Hematopoietic multipotent progenitor cell treated with erythropoietin and hydrocortisone succinate and interleukin-3 and kit ligand, for 17 days (in vitro differentiated cells): Measurements from ENCODE around the gene PCYT2.
"Not testable (repeated sequence)": the region's sequence is repeated elsewhere in the genome, so short reads cannot be mapped to it uniquely, and the experiment has no call there.

Experiments used
- DNase-seq: peaks from one replicate; pipeline ENCODE4 v3.0.0-alpha.2; 2015; ENCODE audit warnings: low spot score

The PCYT2 gene

GRCh38 chr17:81927152-81927652, 16.0 kb upstream of the PCYT2 start:
- DNase-seq, result no peak

GRCh38 chr17:81926451-81927151, 15.4 kb upstream of the PCYT2 start:
- peak; percentile 87 for DNase-seq

- DNase-seq, result no peak
Observed at GRCh38 chr17:81925860-81926450, 14.8 kb upstream of the PCYT2 start.

- peak; percentile 59 for DNase-seq
Observed at GRCh38 chr17:81924557-81925532, 13.6 kb upstream of the PCYT2 start.

- DNase-seq, result peak; percentile 94
Observed at GRCh38 chr17:81923302-81924260, 12.4 kb upstream of the PCYT2 start.

- peak; percentile 33 for DNase-seq
Observed at GRCh38 chr17:81922566-81923301, 11.5 kb upstream of the PCYT2 start.

GRCh38 chr17:81921996-81922565, 10.9 kb upstream of the PCYT2 start:
- no peak for DNase-seq

- DNase-seq, result no peak
Observed at GRCh38 chr17:81921537-81921862, 10.3 kb upstream of the PCYT2 start.

GRCh38 chr17:81920612-81921536, 9.7 kb upstream of the PCYT2 start:
- DNase-seq, result no peak

GRCh38 chr17:81918832-81919545, 7.8 kb upstream of the PCYT2 start:
- DNase-seq, result peak; percentile 77

GRCh38 chr17:81918333-81918669, 7.1 kb upstream of the PCYT2 start:
- not testable (repeated sequence) for DNase-seq

GRCh38 chr17:81917565-81918332, 6.5 kb upstream of the PCYT2 start, which contains the start of gene SIRT7:
Gene SIRT7, minus strand, starts transcription at chr17:81918176. Its CDS starts 45 bp downstream, at chr17:81918131.
- DNase-seq, result peak; percentile 92

GRCh38 chr17:81916234-81917001, 5.2 kb upstream of the PCYT2 start:
- DNase-seq, result peak; percentile 66

GRCh38 chr17:81915331-81915730, 4.1 kb upstream of the PCYT2 start:
- DNase-seq, result no peak

- no peak for DNase-seq
Observed at GRCh38 chr17:81914103-81914850, 3.1 kb upstream of the PCYT2 start.

- DNase-seq, result no peak
Observed at GRCh38 chr17:81913394-81914102, 2.3 kb upstream of the PCYT2 start.
